Gastrocnemius medialis (tissue), 4 donors: ENCODE data around the gene TBC1D10A.

Source experiments
- CTCF ChIP-seq, 5 experiments: fragments of 450-650 bp in 3 of 5; fragments of 200-600 bp in 2 of 5; sonication (generic) in 2 of 5; IDR thresholded peaks in 4 of 5; conservative IDR thresholded peaks in 1 of 5; 1 replicate in 4 of 5; 2 replicates in 1 of 5; pipeline ENCODE4 v1.5.1; 2016 to 2019; ENCODE audit warnings: antibody characterized with exemption in 5 of 5, mild to moderate bottlenecking in 3 of 5, moderate library complexity in 3 of 5
- POLR2A ChIP-seq, 2 donors: fragments of 450-650 bp; IDR thresholded peaks; one replicate each; pipeline ENCODE4 v1.6.1; 2017; ENCODE audit warnings: antibody characterized with exemption in 2 of 2, mild to moderate bottlenecking in 2 of 2, moderate library complexity in 2 of 2

GRCh38 chr22:30332551-30332950 is 5.8 kb upstream of the TBC1D10A start:
- no peak for TF ChIP-seq POLR2A (IDR thresholded peaks at IDR 0.05)
- no peak for TF ChIP-seq CTCF (IDR thresholded peaks at IDR 0.05 in 4 of 5, conservative IDR thresholded peaks at IDR 0.05 in 1 of 5)
